Sigmoid colon (tissue), 3 donors: ENCODE measurements around the gene ADARB1.

Experiments
- CTCF ChIP-seq, 4 experiments: fragments of 450-650 bp in 3 of 4; fragments of 200-600 bp in 1 of 4; IDR thresholded peaks; one replicate each; pipeline ENCODE4 v1.5.1; 2016 to 2019; ENCODE audit warnings: antibody characterized with exemption in 4 of 4, mild to moderate bottlenecking in 3 of 4, moderate library complexity in 2 of 4
- POLR2A ChIP-seq, 2 donors: fragments of 450-650 bp; IDR thresholded peaks; one replicate each; pipeline ENCODE4 v1.6.1; 2016; ENCODE audit warnings: antibody characterized with exemption in 2 of 2, mild to moderate bottlenecking in 2 of 2, moderate library complexity in 2 of 2

DNA sequence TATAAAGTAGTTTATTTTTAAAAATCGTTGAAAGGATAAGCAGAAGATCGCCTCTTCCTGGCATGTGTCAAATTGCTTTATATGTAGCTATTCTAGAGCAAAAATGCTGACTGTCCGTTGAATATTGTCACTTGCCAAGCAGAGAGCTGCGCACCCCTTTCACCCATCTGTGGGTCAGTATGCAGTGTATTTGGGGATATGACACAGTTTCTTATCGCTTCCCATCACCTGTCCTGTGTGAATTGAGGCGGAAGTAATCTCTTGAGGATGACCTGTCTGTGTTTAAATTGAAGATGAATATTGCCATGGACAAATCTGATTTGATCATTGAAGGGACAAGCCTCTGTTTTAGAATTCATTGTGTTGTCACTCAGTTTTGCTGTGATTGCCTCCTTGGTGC, 161.1 kb downstream of the ADARB1 start:
- TF ChIP-seq CTCF (IDR thresholded peaks at IDR 0.05) (no peak), POLR2A (IDR thresholded peaks at IDR 0.05) (no peak)
